AG09319 (cell line): ENCODE results near the gene MED10.

Experiments used
- DNase-seq: peaks from one replicate; pipeline ENCODE4 v3.0.0-alpha.2; 2010; ENCODE audit warnings: low read depth; ENCODE audit errors: extremely low read depth
- TF ChIP-seq, protein P1 (sequence below): IDR thresholded peaks from 2 replicates; pipeline ENCODE4 v1.5.1; 2011; ENCODE audit warnings: low read depth, mild to moderate bottlenecking, inconsistent platforms, low read length, moderate library complexity

Gene MED10

DNA sequence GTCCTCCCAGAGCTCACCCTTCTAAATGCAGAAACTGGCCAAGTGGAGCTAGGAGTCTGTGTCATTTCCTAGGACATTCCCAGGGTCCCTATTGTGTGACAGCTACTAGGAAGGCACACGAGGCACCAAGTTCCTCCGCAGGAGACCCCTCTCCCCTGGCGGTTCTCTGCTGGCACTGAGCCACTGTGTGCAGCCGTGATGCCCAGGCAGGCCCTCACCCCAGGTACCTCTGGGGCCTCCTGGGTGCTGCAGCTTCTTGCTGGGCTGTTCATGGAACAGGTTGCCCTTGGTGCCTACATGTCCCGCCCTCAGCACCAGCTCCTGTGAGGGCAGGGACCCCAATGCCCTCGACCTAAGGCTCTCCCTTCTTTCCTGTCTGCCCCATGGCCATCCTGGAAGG is 23.1 kb downstream of the MED10 start:
- DNase-seq: no peak
- TF ChIP-seq, protein P1, sequence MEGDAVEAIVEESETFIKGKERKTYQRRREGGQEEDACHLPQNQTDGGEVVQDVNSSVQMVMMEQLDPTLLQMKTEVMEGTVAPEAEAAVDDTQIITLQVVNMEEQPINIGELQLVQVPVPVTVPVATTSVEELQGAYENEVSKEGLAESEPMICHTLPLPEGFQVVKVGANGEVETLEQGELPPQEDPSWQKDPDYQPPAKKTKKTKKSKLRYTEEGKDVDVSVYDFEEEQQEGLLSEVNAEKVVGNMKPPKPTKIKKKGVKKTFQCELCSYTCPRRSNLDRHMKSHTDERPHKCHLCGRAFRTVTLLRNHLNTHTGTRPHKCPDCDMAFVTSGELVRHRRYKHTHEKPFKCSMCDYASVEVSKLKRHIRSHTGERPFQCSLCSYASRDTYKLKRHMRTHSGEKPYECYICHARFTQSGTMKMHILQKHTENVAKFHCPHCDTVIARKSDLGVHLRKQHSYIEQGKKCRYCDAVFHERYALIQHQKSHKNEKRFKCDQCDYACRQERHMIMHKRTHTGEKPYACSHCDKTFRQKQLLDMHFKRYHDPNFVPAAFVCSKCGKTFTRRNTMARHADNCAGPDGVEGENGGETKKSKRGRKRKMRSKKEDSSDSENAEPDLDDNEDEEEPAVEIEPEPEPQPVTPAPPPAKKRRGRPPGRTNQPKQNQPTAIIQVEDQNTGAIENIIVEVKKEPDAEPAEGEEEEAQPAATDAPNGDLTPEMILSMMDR: no peak

DNA sequence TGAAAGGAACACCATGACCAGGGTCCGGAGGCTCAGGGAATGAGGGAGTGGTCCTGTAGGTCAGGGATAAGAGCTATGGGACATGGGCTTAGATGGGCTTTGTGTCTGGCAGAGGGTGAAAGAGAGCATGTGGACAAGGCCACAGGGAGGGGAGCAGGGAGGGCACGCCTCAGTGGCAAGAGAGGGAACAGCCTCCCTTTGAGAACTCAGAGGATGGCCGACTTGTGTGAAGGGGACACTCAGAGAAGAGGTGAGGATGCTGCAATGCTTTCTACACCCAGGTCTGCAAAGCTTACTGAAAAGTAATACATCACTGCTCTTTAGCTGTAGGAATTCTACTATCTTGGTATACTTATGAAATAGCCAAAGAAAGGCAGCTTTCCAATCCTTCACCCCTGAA is 23.5 kb downstream of the MED10 start:
- TF ChIP-seq, protein P1: no peak

DNA sequence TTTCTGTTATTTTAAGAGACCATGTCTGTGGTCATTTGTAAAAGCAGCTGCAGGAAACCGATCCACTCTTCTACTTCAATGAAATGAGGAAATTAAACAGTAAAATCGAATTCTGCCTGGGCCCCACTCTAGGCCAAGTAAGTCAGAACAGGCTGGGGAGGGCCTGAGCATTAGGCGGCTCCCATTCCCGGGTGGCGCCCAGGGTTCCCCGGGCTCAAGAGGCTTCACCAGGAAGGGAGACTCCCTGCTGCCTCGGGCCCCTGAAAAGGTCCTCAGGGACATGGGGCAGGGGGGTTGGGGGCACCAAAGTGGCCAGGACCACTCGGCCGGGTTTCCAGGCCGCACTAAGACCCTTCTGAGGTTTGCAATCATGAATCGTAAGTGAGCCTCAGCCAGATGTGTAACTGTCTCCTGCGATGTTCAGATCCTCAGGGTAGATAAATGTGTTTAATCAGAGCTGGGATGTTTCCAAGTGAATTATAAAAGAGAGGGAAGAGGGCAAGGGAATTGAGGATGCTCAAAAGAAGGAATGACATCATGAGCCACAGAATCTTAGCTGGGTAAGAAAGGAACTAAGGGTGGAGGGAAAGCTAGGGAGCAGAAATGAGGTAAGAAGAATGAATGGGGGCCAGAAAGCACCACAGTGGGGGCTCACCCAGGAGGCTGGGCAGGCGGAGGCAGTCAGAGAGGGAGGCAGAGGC is 24.6 kb downstream of the MED10 start:
- TF ChIP-seq, protein P1: no peak
- DNase-seq: no peak

More for the DNA sequence above, 23.5 kb downstream of the MED10 start:
- DNase-seq: no peak

DNA sequence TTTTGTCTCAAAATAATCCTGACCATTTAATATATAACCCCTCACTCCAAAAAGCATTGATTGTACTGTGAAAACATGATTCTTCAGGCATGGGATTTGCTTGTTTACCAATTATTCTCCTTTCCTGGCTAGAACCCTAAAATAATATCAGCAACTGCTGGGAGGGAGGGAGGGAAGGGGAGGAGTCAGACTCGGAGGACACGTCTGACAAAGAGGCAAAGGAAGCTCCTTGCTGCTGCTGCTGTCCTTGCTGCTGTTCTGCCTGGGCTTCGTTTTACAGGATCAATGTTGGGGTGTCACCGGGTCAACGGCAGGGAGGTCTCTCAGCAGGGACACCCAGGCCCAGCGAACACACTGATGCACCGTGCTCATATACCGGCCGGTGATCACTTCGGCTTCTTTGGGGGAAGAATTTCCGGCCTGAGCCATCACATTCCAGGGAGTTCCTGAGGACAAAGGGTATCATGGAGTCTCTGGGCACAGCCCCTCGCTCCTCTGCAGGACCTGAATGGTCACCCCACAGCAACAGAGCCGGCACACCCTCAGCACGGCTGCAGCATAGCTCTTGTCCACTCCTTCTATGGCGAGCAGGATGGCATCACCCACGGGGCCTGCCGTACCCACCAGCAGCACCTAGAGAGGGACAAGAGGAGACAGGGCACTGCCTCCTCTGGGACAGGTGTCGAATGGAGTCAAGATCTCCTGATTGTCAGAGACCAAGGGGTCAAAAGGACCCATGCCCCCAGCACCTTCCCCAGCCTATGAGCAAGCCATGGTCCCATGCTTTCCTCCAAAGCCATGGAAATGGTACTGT is 27.9 kb downstream of the MED10 start:
- no peak for DNase-seq
- TF ChIP-seq, protein P1: no peak

DNA sequence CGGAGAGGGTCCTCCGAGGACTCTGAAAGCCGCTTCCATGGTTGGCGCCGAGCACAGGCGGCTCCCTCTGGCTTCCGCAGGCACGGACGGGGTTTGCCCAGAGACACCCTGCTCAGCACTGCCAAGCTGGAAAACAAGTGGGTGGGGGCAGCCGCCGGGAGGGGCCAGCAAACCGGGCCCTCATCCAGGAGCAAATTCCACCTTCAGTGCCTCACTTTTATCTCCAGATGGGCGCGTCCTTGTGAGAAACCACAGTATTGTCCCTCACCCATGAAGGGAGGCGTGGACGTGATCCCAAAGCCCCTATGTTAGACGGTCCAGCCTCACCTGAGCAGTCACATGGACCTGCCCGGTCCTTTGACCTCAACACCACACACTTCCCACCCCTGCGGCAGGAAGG is 29.0 kb downstream of the MED10 start:
- no peak for DNase-seq
- TF ChIP-seq, protein P1: no peak

DNA sequence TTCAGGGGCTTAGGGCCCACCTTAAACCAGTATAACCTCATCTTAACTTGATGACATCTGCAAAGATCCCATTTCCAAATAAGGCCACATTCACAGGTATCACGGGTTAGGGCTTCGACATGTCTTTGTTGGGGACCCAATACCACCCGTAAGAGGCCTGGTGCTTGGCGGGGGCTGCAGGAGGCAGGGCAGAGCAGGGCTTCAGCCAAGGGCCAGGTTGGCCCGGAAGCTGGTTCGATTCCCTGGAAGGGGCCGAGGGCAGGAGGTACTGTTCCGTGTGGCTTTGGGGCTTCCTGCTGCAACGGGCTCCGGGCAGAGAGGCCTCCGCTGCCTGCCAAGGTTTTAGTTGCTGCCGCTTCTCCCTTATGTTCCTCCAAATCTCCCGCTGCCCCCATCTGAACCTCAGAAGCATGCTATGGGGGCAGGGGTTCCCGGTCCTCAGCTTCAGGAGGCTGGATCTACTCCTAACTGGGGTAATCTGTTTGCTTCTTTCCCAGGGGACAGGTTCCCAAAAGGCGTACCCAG is 29.8 kb downstream of the MED10 start:
- TF ChIP-seq, protein P1: no peak
- DNase-seq: no peak

DNA sequence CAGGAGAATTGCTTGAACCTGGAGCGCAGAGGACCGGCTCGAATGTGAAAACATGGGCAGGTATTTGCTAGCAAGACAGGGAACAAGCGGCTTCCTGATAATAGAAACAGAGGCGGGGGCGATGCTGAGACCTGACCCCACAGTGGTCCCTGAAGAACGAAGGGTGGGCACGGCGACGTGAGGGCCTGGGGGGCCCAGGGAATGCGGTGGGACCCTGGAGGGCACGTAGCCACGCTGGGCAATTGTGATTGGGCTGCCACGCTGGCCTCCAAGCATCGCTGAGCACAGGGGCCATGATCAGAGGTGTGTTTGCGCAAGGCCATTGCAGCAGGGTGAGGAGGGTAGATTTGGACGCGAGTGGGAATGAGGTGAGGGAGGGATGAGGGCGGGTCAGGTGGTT is 30.7 kb downstream of the MED10 start:
- no peak for DNase-seq
- TF ChIP-seq, protein P1: no peak
